Gastroesophageal sphincter (tissue), 4 donors: ENCODE data around the gene ACSS1. TPM values are rescaled to one million over a fixed set of nuclear protein-coding genes. Genes with fewer than 3 reads are reported as not detected.

Source experiments
- ATAC-seq: fragments of 150-250 bp; one replicate; pipeline ENCODE4 v1.9.1; 2016; ENCODE audit warnings: mild to moderate bottlenecking, moderate library complexity
- H3K27ac ChIP-seq, 4 donors: fragments of 200-600 bp; sonication (generic) in 3 of 4; 1 replicate in 3 of 4; 2 replicates in 1 of 4; pipeline ENCODE4 v1.5.1; 2016 to 2019
- H3K27me3 ChIP-seq: fragments of 200-600 bp; sonication (generic); one replicate; pipeline ENCODE4 v1.5.1; 2019
- H3K36me3 ChIP-seq, 2 donors: fragments of 200-600 bp; sonication (generic); one replicate each; pipeline ENCODE4 v1.5.1; 2019; ENCODE audit warnings: control low read depth in 1 of 2
- H3K4me1 ChIP-seq, 3 donors: fragments of 200-600 bp; sonication (generic); 1 replicate in 2 of 3; 2 replicates in 1 of 3; pipeline ENCODE4 v1.5.1; 2016 to 2019; ENCODE audit warnings: control low read depth in 2 of 3
- H3K4me3 ChIP-seq, 2 donors: fragments of 200-600 bp; sonication (generic); one replicate each; pipeline ENCODE4 v1.5.1; 2019; ENCODE audit warnings: mild to moderate bottlenecking in 1 of 2, moderate library complexity in 1 of 2
- H3K9me3 ChIP-seq, 3 donors: fragments of 200-600 bp; sonication (generic); one replicate each; pipeline ENCODE4 v1.5.1; 2017 to 2019; ENCODE audit warnings: control low read depth in 2 of 3
- CTCF ChIP-seq, 4 experiments: fragments of 200-600 bp in 2 of 4; fragments of 450-650 bp in 2 of 4; sonication (generic) in 1 of 4; IDR thresholded peaks; one replicate each; pipeline ENCODE4 v1.5.1; 2017 to 2019; ENCODE audit warnings: antibody characterized with exemption in 4 of 4, mild to moderate bottlenecking in 2 of 4, moderate library complexity in 2 of 4
- EP300 ChIP-seq: sonication (generic); formaldehyde crosslinking; IDR thresholded peaks from one replicate; pipeline ENCODE4 v1.6.1; 2017; ENCODE audit warnings: antibody characterized with exemption, mild to moderate bottlenecking
- POLR2A ChIP-seq, 2 donors: fragments of 450-650 bp; IDR thresholded peaks; one replicate each; pipeline ENCODE4 v1.6.1; 2017; ENCODE audit warnings: antibody characterized with exemption in 2 of 2, mild to moderate bottlenecking in 2 of 2, moderate library complexity in 1 of 2
- POLR2AphosphoS5 ChIP-seq: sonication (generic); formaldehyde crosslinking; IDR thresholded peaks from one replicate; pipeline ENCODE4 v1.6.1; 2017; ENCODE audit warnings: antibody characterized with exemption
- WGBS, 2 donors: methylation state at CpG; one replicate each; pipeline ENCODE4 v1.1.5; 2018; ENCODE audit warnings: low coverage in 1 of 2; 5-methylcytosine and 5-hydroxymethylcytosine counted together
- total RNA-seq, 4 donors: library from RNA; depleted of rRNA; stranded (reverse); fragments of >200 nt; gene quantifications; one replicate each; pipeline ENCODE4 v1.1.0, GENCODE V29; 2016

The ACSS1 gene
- total RNA-seq, 4 donors from 2014 or later: 44.7 to 105 (median 61.6) TPM

- Histone ChIP-seq H3K27ac (no peak overlapping the region), H3K9me3 (no peaks in the 10 kb centered on the region), H3K36me3 (no peaks in the 10 kb centered on the region), H3K4me1 (peaks cover 0 to 14% (median 2%) of the 10 kb centered on the region in 3 donors), H3K4me3 (no peak overlapping the region), H3K27me3 (peaks cover 4% of the 10 kb centered on the region)
- no peak for ATAC-seq
- no peak for TF ChIP-seq EP300
- 86 to 100% methylated on average over 4 of the region's 4 CpGs for WGBS, 2 donors
These were observed 6.7 kb upstream of the ACSS1 start for GRCh38 chr20:25064561-25065071.

GRCh38 chr20:25063981-25064380 is 6.0 kb upstream of the ACSS1 start:
- TF ChIP-seq CTCF (IDR thresholded peaks at IDR 0.05): no peak
- no peak for TF ChIP-seq EP300
- no peak for TF ChIP-seq POLR2A (IDR thresholded peaks at IDR 0.05)
- no peak for TF ChIP-seq POLR2AphosphoS5
- H3K9me3 ChIP-seq: no peaks in the 10 kb centered on the region
- no peak for ATAC-seq
- H3K4me3 ChIP-seq: no peak overlapping the region
- H3K27me3 ChIP-seq: no peaks in the 10 kb centered on the region
- H3K4me1 ChIP-seq: peaks cover 0 to 21% (median 8%) of the 10 kb centered on the region in 3 donors
- no peak overlapping the region for H3K27ac ChIP-seq
- 83% methylated on average over 2 of the region's 2 CpGs; no CpG with 5 or more reads in 1 of the 2 donors for WGBS, 2 donors
- no peaks in the 10 kb centered on the region for H3K36me3 ChIP-seq

GRCh38 chr20:25063546-25063945 is 5.6 kb upstream of the ACSS1 start:
- Histone ChIP-seq H3K4me1 (peaks cover 0 to 25% (median 13%) of the 10 kb centered on the region in 3 donors), H3K4me3 (no peak overlapping the region), H3K36me3 (no peaks in the 10 kb centered on the region), H3K27ac (no peak overlapping the region), H3K9me3 (no peaks in the 10 kb centered on the region), H3K27me3 (no peaks in the 10 kb centered on the region)
- 87% methylated on average over 3 of the region's 11 CpGs; no CpG with 5 or more reads in 1 of the 2 donors for WGBS, 2 donors
- TF ChIP-seq EP300 (no peak), CTCF (IDR thresholded peaks at IDR 0.05) (no peak), POLR2A (IDR thresholded peaks at IDR 0.05) (no peak), POLR2AphosphoS5 (no peak)
- ATAC-seq: no peak

GRCh38 chr20:25062841-25063240 is 4.9 kb upstream of the ACSS1 start:
- H3K27ac ChIP-seq: no peak overlapping the region
- H3K27me3 ChIP-seq: no peaks in the 10 kb centered on the region
- H3K4me1 ChIP-seq: peaks cover 0 to 28% (median 13%) of the 10 kb centered on the region in 3 donors
- WGBS, 2 donors: 88 to 90% methylated on average over 7 of the region's 7 CpGs
- H3K4me3 ChIP-seq: no peak overlapping the region
- no peaks in the 10 kb centered on the region for H3K36me3 ChIP-seq
- no peaks in the 10 kb centered on the region for H3K9me3 ChIP-seq
- ATAC-seq: no peak
- TF ChIP-seq EP300 (no peak), POLR2A (IDR thresholded peaks at IDR 0.05) (no peak), CTCF (IDR thresholded peaks at IDR 0.05) (no peak), POLR2AphosphoS5 (no peak)

GRCh38 chr20:25061821-25062530 is 4.0 kb upstream of the ACSS1 start:
- no peak for ATAC-seq
- Histone ChIP-seq H3K36me3 (no peaks in the 10 kb centered on the region), H3K9me3 (no peaks in the 10 kb centered on the region), H3K27ac (no peak overlapping the region), H3K27me3 (no peaks in the 10 kb centered on the region), H3K4me3 (no peak overlapping the region), H3K4me1 (peaks cover 0 to 30% (median 13%) of the 10 kb centered on the region in 3 donors)
- WGBS, 2 donors: 89% methylated on average over 5 to 6 of the region's 15 CpGs
- no peak for TF ChIP-seq POLR2A (IDR thresholded peaks at IDR 0.05)
- no peak for TF ChIP-seq CTCF (IDR thresholded peaks at IDR 0.05)
- TF ChIP-seq POLR2AphosphoS5: no peak
